Loucy (cell line): ENCODE measurements around the gene CCDC149.

ENCODE experiments used
- H2AFZ ChIP-seq: fragments of 200-600 bp; sonication (generic); 2 replicates; pipeline ENCODE4 v1.6.0; 2016; ENCODE audit warnings: antibody characterized with exemption, mild to moderate bottlenecking, low read length, moderate library complexity
- H3F3A ChIP-seq: fragments of 200-600 bp; 2 replicates; pipeline ENCODE4 v1.6.0; 2016; ENCODE audit warnings: antibody characterized with exemption, low read depth, mild to moderate bottlenecking
- H3K27me3 ChIP-seq: fragments of 200-600 bp; sonication (generic); 2 replicates; pipeline ENCODE4 v1.6.1; 2014; ENCODE audit warnings: low read length, mild to moderate bottlenecking; ENCODE audit not compliant: insufficient read depth, poor library complexity, severe bottlenecking
- H3K36me3 ChIP-seq: fragments of 200-600 bp; sonication (generic); 2 replicates; pipeline ENCODE4 v1.6.1; 2016; ENCODE audit warnings: low read length; ENCODE audit not compliant: insufficient read depth
- H3K4me1 ChIP-seq: fragments of 200-600 bp; sonication (generic); 2 replicates; pipeline ENCODE4 v1.5.1; 2014; ENCODE audit warnings: low read length, mild to moderate bottlenecking; ENCODE audit not compliant: insufficient read depth, poor library complexity, severe bottlenecking
- H3K4me2 ChIP-seq: fragments of 200-600 bp; sonication (generic); 2 replicates; pipeline ENCODE4 v1.6.0; 2014; ENCODE audit warnings: antibody characterized with exemption, low read length, low read depth, mild to moderate bottlenecking; ENCODE audit not compliant: poor library complexity, severe bottlenecking
- H3K4me3 ChIP-seq: fragments of 200-600 bp; sonication (generic); 2 replicates; pipeline ENCODE4 v1.5.1; 2014; ENCODE audit warnings: low read length, mild to moderate bottlenecking, mixed read lengths; ENCODE audit not compliant: poor library complexity, severe bottlenecking
- H3K79me2 ChIP-seq: fragments of 200-600 bp; sonication (generic); 2 replicates; pipeline ENCODE4 v1.6.1; 2014; ENCODE audit warnings: low read length; ENCODE audit not compliant: insufficient read depth
- H3K9ac ChIP-seq: fragments of 200-600 bp; sonication (generic); 2 replicates; pipeline ENCODE4 v1.6.0; 2014; ENCODE audit warnings: mild to moderate bottlenecking, low read depth, low read length, moderate library complexity; ENCODE audit not compliant: poor library complexity, severe bottlenecking
- H3K9me2 ChIP-seq: fragments of 200-600 bp; sonication (generic); replicated peaks from 2 replicates; pipeline ENCODE4 v1.6.1; 2016; ENCODE audit warnings: low read depth, low read length, mixed read lengths
- H3K9me3 ChIP-seq: fragments of 200-600 bp; sonication (generic); 2 replicates; pipeline ENCODE4 v1.6.1; 2014; ENCODE audit warnings: mild to moderate bottlenecking, antibody characterized with exemption, low read length, low read depth; ENCODE audit not compliant: insufficient read depth
- H4K20me1 ChIP-seq: fragments of 200-600 bp; sonication (generic); 2 replicates; pipeline ENCODE4 v1.6.0; 2014; ENCODE audit warnings: antibody characterized with exemption, low read length, mild to moderate bottlenecking; ENCODE audit not compliant: insufficient read depth, poor library complexity, severe bottlenecking
- EZH2phosphoT487 ChIP-seq: fragments of 200-600 bp; IDR thresholded peaks from 2 replicates; pipeline ENCODE4 v1.6.1; 2018; ENCODE audit warnings: antibody characterized with exemption, mild to moderate bottlenecking, moderate library complexity, borderline replicate concordance
- TF ChIP-seq, protein P1 (sequence below): fragments of 200-600 bp; sonication (generic); conservative IDR thresholded peaks from 2 replicates; pipeline ENCODE4 v1.5.1; 2014; ENCODE audit warnings: mild to moderate bottlenecking, antibody characterized with exemption, low read length

Gene CCDC149

GRCh38 chr4:24800325-24800895, 112.4 kb downstream of the CCDC149 start:
- Histone ChIP-seq H3K9me2 (no peaks in the 10 kb centered on the region), H3K4me3 (no peak overlapping the region), H4K20me1 (no peaks in the 10 kb centered on the region), H2AFZ (no peak overlapping the region), H3K4me1 (no peaks in the 10 kb centered on the region), H3K79me2 (no peaks in the 10 kb centered on the region), H3F3A (no peaks in the 10 kb centered on the region), H3K4me2 (no peak overlapping the region), H3K9ac (no peak overlapping the region), H3K27me3 (no peaks in the 10 kb centered on the region), H3K9me3 (no peaks in the 10 kb centered on the region), H3K36me3 (no peaks in the 10 kb centered on the region)
- TF ChIP-seq, protein P1, sequence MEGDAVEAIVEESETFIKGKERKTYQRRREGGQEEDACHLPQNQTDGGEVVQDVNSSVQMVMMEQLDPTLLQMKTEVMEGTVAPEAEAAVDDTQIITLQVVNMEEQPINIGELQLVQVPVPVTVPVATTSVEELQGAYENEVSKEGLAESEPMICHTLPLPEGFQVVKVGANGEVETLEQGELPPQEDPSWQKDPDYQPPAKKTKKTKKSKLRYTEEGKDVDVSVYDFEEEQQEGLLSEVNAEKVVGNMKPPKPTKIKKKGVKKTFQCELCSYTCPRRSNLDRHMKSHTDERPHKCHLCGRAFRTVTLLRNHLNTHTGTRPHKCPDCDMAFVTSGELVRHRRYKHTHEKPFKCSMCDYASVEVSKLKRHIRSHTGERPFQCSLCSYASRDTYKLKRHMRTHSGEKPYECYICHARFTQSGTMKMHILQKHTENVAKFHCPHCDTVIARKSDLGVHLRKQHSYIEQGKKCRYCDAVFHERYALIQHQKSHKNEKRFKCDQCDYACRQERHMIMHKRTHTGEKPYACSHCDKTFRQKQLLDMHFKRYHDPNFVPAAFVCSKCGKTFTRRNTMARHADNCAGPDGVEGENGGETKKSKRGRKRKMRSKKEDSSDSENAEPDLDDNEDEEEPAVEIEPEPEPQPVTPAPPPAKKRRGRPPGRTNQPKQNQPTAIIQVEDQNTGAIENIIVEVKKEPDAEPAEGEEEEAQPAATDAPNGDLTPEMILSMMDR, result no peak
- no peak for TF ChIP-seq EZH2phosphoT487

GRCh38 chr4:24799544-24800324, 113.1 kb downstream of the CCDC149 start:
- H3K36me3 ChIP-seq, result no peaks in the 10 kb centered on the region
- H3K79me2 ChIP-seq, result no peaks in the 10 kb centered on the region
- H3F3A ChIP-seq, result no peaks in the 10 kb centered on the region
- no peaks in the 10 kb centered on the region for H3K9me3 ChIP-seq
- H4K20me1 ChIP-seq, result no peaks in the 10 kb centered on the region
- no peaks in the 10 kb centered on the region for H3K4me1 ChIP-seq
- no peaks in the 10 kb centered on the region for H3K27me3 ChIP-seq
- H3K4me3 ChIP-seq, result no peak overlapping the region
- no peak overlapping the region for H3K4me2 ChIP-seq
- H2AFZ ChIP-seq, result no peak overlapping the region
- H3K9me2 ChIP-seq, result no peaks in the 10 kb centered on the region
- TF ChIP-seq, protein P1, result no peak
- TF ChIP-seq EZH2phosphoT487, result no peak
- no peak overlapping the region for H3K9ac ChIP-seq

DNA sequence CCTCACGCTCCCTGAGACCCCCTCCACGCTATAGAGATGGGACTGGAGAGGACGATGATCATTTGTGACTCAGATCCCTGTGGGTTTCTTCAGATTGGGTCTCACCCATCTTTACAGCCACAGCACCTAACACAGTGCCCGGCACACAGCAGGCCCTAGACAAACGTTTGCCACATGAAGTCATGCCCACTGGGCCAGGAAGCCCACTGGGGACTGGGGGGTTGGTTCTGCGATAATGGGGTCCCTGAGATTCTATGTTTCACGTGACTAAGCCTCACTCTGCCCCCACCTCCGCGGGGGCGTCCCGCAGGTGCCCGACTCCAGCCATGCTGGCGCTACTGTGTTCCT, 113.7 kb downstream of the CCDC149 start:
- TF ChIP-seq EZH2phosphoT487, result no peak
- TF ChIP-seq, protein P1, result no peak
- Histone ChIP-seq H2AFZ (no peak overlapping the region), H3K4me1 (no peaks in the 10 kb centered on the region), H3K27me3 (no peaks in the 10 kb centered on the region), H3K9me2 (no peaks in the 10 kb centered on the region), H3K4me2 (no peak overlapping the region), H4K20me1 (no peaks in the 10 kb centered on the region), H3K79me2 (no peaks in the 10 kb centered on the region), H3F3A (no peaks in the 10 kb centered on the region), H3K9ac (no peak overlapping the region), H3K4me3 (no peak overlapping the region), H3K36me3 (no peaks in the 10 kb centered on the region), H3K9me3 (no peaks in the 10 kb centered on the region)
